OCI-LY1 (cell line): ENCODE data around the gene PCDH19.

Experiments used
- H2AFZ ChIP-seq: fragments of 200-600 bp; sonication (generic), shearing (Covaris generic); 2 replicates; pipeline ENCODE4 v1.6.0; 2014; ENCODE audit warnings: antibody characterized with exemption, mild to moderate bottlenecking, low read length
- H3F3A ChIP-seq: fragments of 200-600 bp; sonication (generic), shearing (Covaris generic); 2 replicates; pipeline ENCODE4 v1.6.0; 2014; ENCODE audit warnings: mild to moderate bottlenecking, antibody characterized with exemption, low read length, moderate library complexity; ENCODE audit not compliant: insufficient read depth
- H3K27ac ChIP-seq: fragments of 200-600 bp; sonication (generic); 2 replicates; pipeline ENCODE4 v1.5.1; 2014; ENCODE audit warnings: low read length, mixed run types, mild to moderate bottlenecking, low read depth; ENCODE audit not compliant: poor library complexity, severe bottlenecking
- H3K27me3 ChIP-seq: fragments of 200-600 bp; sonication (generic); 2 replicates; pipeline ENCODE4 v1.6.0; 2014; ENCODE audit warnings: antibody characterized with exemption, mild to moderate bottlenecking, low read length, moderate library complexity; ENCODE audit not compliant: insufficient read depth
- H3K36me3 ChIP-seq: fragments of 200-600 bp; sonication (generic); 2 replicates; pipeline ENCODE4 v1.6.1; 2014; ENCODE audit warnings: mild to moderate bottlenecking, antibody characterized with exemption, low read length, moderate library complexity, mixed read lengths; ENCODE audit not compliant: insufficient read depth
- H3K4me1 ChIP-seq: fragments of 200-600 bp; sonication (generic); 2 replicates; pipeline ENCODE4 v1.5.1; 2014; ENCODE audit warnings: mild to moderate bottlenecking, low read length, moderate library complexity; ENCODE audit not compliant: insufficient read depth, severe bottlenecking
- H3K4me2 ChIP-seq: fragments of 200-600 bp; sonication (generic), shearing (Covaris generic); 2 replicates; pipeline ENCODE4 v1.6.1; 2014; ENCODE audit warnings: low read length
- H3K4me3 ChIP-seq: fragments of 200-600 bp; sonication (generic); 2 replicates; pipeline ENCODE4 v1.5.1; 2014; ENCODE audit warnings: low read length, low read depth, mild to moderate bottlenecking, mixed read lengths; ENCODE audit not compliant: poor library complexity, severe bottlenecking
- H3K79me2 ChIP-seq: fragments of 200-600 bp; shearing (Covaris generic); 2 replicates; pipeline ENCODE4 v1.6.1; 2016; ENCODE audit warnings: mixed run types, low read length, mixed read lengths; ENCODE audit not compliant: insufficient read depth
- H3K9ac ChIP-seq: fragments of 200-600 bp; sonication (generic), shearing (Covaris generic); 2 replicates; pipeline ENCODE4 v1.6.1; 2014; ENCODE audit warnings: mild to moderate bottlenecking, low read length, mixed read lengths
- H3K9me2 ChIP-seq: fragments of 200-600 bp; sonication (generic), shearing (Covaris generic); 2 replicates; pipeline ENCODE4 v1.6.1; 2014; ENCODE audit warnings: low read depth, mild to moderate bottlenecking, low read length, mixed read lengths
- H3K9me3 ChIP-seq: fragments of 200-600 bp; shearing (Covaris generic); 2 replicates; pipeline ENCODE4 v1.6.1; 2014; ENCODE audit warnings: low read length, mixed read lengths
- H4K20me1 ChIP-seq: fragments of 200-600 bp; sonication (generic), shearing (Covaris generic); 2 replicates; pipeline ENCODE4 v1.6.0; 2016; ENCODE audit warnings: mild to moderate bottlenecking, low read length; ENCODE audit not compliant: insufficient read depth
- EZH2 ChIP-seq: fragments of 200-600 bp; sonication (generic), shearing (Covaris generic); IDR thresholded peaks from 2 replicates; pipeline ENCODE4 v1.8.0; 2017; ENCODE audit warnings: borderline replicate concordance, mixed run types, mild to moderate bottlenecking, antibody characterized with exemption, low read length, moderate library complexity, mixed read lengths
- TF ChIP-seq, protein P1 (sequence below): fragments of 200-600 bp; sonication (generic), shearing (Covaris generic); IDR thresholded peaks from 2 replicates; pipeline ENCODE4 v1.5.1; 2017; ENCODE audit warnings: mild to moderate bottlenecking, antibody characterized with exemption, low read length, moderate library complexity, mixed read lengths

PCDH19 gene

DNA sequence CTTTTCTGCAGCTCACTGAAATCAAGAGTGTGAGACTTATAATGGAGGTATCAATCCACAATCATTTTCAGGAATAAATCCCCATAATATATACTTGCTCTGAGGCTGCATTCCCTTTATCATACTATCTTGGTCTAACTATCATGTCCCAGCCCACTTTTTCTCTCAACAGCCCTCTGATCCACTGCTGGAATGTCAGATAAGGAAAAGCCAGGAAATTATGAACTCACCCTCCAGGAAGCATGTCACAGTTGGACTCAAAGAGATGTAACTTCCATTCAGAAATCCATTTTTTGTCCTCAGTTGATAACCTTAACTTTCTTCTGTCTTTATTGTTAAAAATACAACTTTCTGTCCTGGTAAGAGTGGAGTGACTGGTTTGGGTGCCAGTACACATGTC is 144.9 kb downstream of the PCDH19 start:
- Histone ChIP-seq H3K4me2 (no peak overlapping the region), H3K4me3 (no peak overlapping the region), H3K27ac (no peak overlapping the region), H3K4me1 (no peaks in the 10 kb centered on the region), H2AFZ (no peak overlapping the region), H3K9me3 (no peaks in the 10 kb centered on the region), H4K20me1 (no peaks in the 10 kb centered on the region), H3F3A (no peaks in the 10 kb centered on the region), H3K9me2 (no peaks in the 10 kb centered on the region), H3K79me2 (no peaks in the 10 kb centered on the region), H3K36me3 (no peaks in the 10 kb centered on the region), H3K9ac (no peak overlapping the region), H3K27me3 (no peaks in the 10 kb centered on the region)
- TF ChIP-seq, protein P1, sequence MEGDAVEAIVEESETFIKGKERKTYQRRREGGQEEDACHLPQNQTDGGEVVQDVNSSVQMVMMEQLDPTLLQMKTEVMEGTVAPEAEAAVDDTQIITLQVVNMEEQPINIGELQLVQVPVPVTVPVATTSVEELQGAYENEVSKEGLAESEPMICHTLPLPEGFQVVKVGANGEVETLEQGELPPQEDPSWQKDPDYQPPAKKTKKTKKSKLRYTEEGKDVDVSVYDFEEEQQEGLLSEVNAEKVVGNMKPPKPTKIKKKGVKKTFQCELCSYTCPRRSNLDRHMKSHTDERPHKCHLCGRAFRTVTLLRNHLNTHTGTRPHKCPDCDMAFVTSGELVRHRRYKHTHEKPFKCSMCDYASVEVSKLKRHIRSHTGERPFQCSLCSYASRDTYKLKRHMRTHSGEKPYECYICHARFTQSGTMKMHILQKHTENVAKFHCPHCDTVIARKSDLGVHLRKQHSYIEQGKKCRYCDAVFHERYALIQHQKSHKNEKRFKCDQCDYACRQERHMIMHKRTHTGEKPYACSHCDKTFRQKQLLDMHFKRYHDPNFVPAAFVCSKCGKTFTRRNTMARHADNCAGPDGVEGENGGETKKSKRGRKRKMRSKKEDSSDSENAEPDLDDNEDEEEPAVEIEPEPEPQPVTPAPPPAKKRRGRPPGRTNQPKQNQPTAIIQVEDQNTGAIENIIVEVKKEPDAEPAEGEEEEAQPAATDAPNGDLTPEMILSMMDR = no peak
- TF ChIP-seq EZH2 = no peak

DNA sequence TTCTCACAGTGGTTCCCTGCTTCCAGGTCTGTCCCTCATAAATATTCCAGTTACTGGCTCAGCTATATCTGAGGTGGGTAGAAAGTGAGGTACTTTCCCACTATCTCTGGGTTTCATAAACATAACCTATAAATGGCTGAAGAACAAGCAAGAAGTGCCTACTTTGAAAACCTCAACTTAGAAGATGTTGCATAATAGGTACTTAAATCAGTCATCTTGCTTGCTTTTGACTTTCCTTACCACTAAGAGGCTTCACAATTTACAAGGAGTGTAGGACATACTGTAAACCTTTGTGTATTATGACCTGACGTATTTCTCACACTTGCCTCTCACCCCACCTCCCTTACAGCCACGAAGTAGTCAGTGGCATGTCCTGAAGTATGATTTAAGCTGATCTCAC is 145.9 kb downstream of the PCDH19 start:
- Histone ChIP-seq H3K36me3 (no peaks in the 10 kb centered on the region), H3K9ac (no peak overlapping the region), H3F3A (no peaks in the 10 kb centered on the region), H3K4me3 (no peak overlapping the region), H3K4me2 (no peak overlapping the region), H3K9me3 (no peaks in the 10 kb centered on the region), H3K4me1 (no peaks in the 10 kb centered on the region), H4K20me1 (no peaks in the 10 kb centered on the region), H2AFZ (no peak overlapping the region), H3K9me2 (no peaks in the 10 kb centered on the region), H3K27me3 (no peaks in the 10 kb centered on the region), H3K27ac (no peak overlapping the region), H3K79me2 (no peaks in the 10 kb centered on the region)
- TF ChIP-seq, protein P1 = no peak
- no peak for TF ChIP-seq EZH2

DNA sequence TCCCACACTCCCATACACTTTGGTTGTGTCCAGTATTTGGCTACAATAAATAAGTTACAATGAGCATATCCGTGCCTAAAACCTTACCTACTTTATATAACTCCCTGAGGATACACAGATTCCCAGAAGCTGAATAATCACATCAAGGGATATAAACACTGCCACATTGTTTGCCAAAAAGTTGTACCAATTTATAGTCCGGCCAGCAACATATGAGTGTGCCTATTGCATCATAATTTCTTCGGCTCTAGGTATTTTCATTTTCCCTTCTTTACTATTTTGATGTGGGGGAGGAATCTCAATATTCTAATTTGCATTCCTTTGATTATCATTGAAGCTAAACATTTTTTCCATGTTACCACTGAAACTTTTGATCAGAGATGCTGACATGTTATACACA is 146.4 kb downstream of the PCDH19 start:
- no peaks in the 10 kb centered on the region for H3K27me3 ChIP-seq
- H3K27ac ChIP-seq = no peak overlapping the region
- H3K4me3 ChIP-seq = no peak overlapping the region
- no peak for TF ChIP-seq EZH2
- TF ChIP-seq, protein P1 = no peak
- H3K36me3 ChIP-seq = no peaks in the 10 kb centered on the region
- no peaks in the 10 kb centered on the region for H4K20me1 ChIP-seq
- H3F3A ChIP-seq = no peaks in the 10 kb centered on the region
- H3K4me1 ChIP-seq = no peaks in the 10 kb centered on the region
- no peaks in the 10 kb centered on the region for H3K9me3 ChIP-seq
- H3K9me2 ChIP-seq = no peaks in the 10 kb centered on the region
- H3K79me2 ChIP-seq = no peaks in the 10 kb centered on the region
- H3K9ac ChIP-seq = no peak overlapping the region
- no peak overlapping the region for H3K4me2 ChIP-seq
- H2AFZ ChIP-seq = no peak overlapping the region
